Astrocyte (in vitro differentiated cells and primary cell): ENCODE measurements around the gene SCGB3A2. TPM values are rescaled to one million over a fixed set of nuclear protein-coding genes. Genes with fewer than 3 reads are reported as not detected.

ENCODE experiments used
- DNase-seq: peaks from one replicate; pipeline ENCODE4 v3.0.0-alpha.2; 2010; ENCODE audit warnings: low read depth
- FAIRE-seq: peaks from 2 replicates; lab custom pipeline; 2011; peaks lifted over from hg19 to GRCh38; lab: Jason Lieb, UNC
- H2AFZ ChIP-seq: 2 replicates; pipeline ENCODE4 v1.6.0; 2012; ENCODE audit warnings: low read depth, low read length, inconsistent platforms
- H3K27ac ChIP-seq: 2 replicates; pipeline ENCODE4 v1.5.1; 2011; ENCODE audit warnings: low read depth, low read length, inconsistent platforms
- H3K27me3 ChIP-seq: 2 replicates; pipeline ENCODE4 v1.6.0; 2011; ENCODE audit warnings: low read length, inconsistent platforms; ENCODE audit not compliant: insufficient read depth
- H3K36me3 ChIP-seq: 2 replicates; pipeline ENCODE4 v1.5.1; 2011; ENCODE audit warnings: low read length, inconsistent platforms; ENCODE audit not compliant: insufficient read depth
- H3K4me1 ChIP-seq: 2 replicates; pipeline ENCODE4 v1.5.1; 2011; ENCODE audit warnings: low read length, inconsistent platforms; ENCODE audit not compliant: insufficient read depth
- H3K4me2 ChIP-seq: 2 replicates; pipeline ENCODE4 v1.6.0; 2012; ENCODE audit warnings: low read length, inconsistent platforms
- H3K4me3 ChIP-seq: 2 replicates; pipeline ENCODE4 v1.5.1; 2011; ENCODE audit warnings: low read depth, mild to moderate bottlenecking, low read length, inconsistent platforms; ENCODE audit not compliant: insufficient read depth
- H3K79me2 ChIP-seq: 2 replicates; pipeline ENCODE4 v1.6.0; 2012; ENCODE audit warnings: mild to moderate bottlenecking, low read length, inconsistent platforms; ENCODE audit not compliant: insufficient read depth
- H3K9ac ChIP-seq: 2 replicates; pipeline ENCODE4 v1.6.0; 2012; ENCODE audit warnings: mild to moderate bottlenecking, low read length, inconsistent platforms
- H3K9me3 ChIP-seq: 2 replicates; pipeline ENCODE4 v1.5.1; 2012; ENCODE audit warnings: low read depth, mild to moderate bottlenecking, low read length, inconsistent platforms; ENCODE audit not compliant: insufficient read depth
- H4K20me1 ChIP-seq: 2 replicates; pipeline ENCODE4 v1.6.0; 2012; ENCODE audit warnings: low read length, inconsistent platforms; ENCODE audit not compliant: insufficient read depth
- H3K27ac Mint-ChIP-seq: one replicate; pipeline ENCODE4 v1.8.0; 2021; ENCODE audit warnings: mild to moderate bottlenecking, mixed read lengths; ENCODE audit not compliant: unreplicated experiment
- H3K27me3 Mint-ChIP-seq: one replicate; pipeline ENCODE4 v1.8.0; 2021; ENCODE audit warnings: low read depth, mixed read lengths; ENCODE audit not compliant: unreplicated experiment
- H3K36me3 Mint-ChIP-seq: one replicate; pipeline ENCODE4 v1.8.0; 2021; ENCODE audit warnings: low read depth, mixed read lengths; ENCODE audit not compliant: unreplicated experiment
- H3K4me1 Mint-ChIP-seq: one replicate; pipeline ENCODE4 v1.8.0; 2021; ENCODE audit warnings: low read depth, mixed read lengths; ENCODE audit not compliant: unreplicated experiment
- H3K4me3 Mint-ChIP-seq: one replicate; pipeline ENCODE4 v1.8.0; 2021; ENCODE audit warnings: mild to moderate bottlenecking, moderate library complexity, mixed read lengths; ENCODE audit not compliant: unreplicated experiment
- H3K9me3 Mint-ChIP-seq: one replicate; pipeline ENCODE4 v1.8.0; 2021; ENCODE audit warnings: mild to moderate bottlenecking, mixed read lengths; ENCODE audit not compliant: unreplicated experiment
- CTCF ChIP-seq: IDR thresholded peaks from 2 replicates; pipeline ENCODE4 v1.5.1; 2011; ENCODE audit warnings: low read depth, mild to moderate bottlenecking, inconsistent platforms, low read length, moderate library complexity; ENCODE audit not compliant: insufficient read depth
- EZH2 ChIP-seq: IDR thresholded peaks from 2 replicates; pipeline ENCODE4 v1.6.1; 2012; ENCODE audit warnings: mild to moderate bottlenecking, low read length, inconsistent platforms; ENCODE audit not compliant: insufficient read depth
- total RNA-seq: library from RNA; stranded (reverse); gene quantifications from 2 replicates; pipeline ENCODE4 v1.2.1, GENCODE V29; 2021

Gene SCGB3A2
- total RNA-seq, 1 donor from 2014 or later, result 0.59 TPM

DNA sequence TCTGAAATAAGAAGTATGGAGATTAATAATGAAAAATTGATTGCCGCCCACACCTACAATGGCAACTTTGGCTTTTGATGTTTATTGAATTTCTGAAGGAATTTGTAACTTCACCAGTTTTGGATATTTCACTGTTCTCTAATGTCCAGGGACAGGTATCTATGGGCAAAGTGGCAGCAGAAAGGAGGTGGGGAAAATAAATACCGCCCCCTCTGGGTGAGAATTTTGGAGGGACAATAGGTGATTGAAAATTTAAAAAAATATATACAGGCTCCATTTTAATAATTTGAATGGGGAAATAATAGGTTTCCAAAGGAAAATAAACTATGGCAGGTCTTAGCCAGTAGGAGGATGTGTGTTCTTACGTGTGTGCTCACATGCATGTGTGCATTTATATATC, 1.3 kb downstream of the SCGB3A2 start:
- Mint-ChIP-seq H3K4me3 (no peak overlapping the region), H3K36me3 (peaks cover 5% of the 10 kb centered on the region), H3K9me3 (no peaks in the 10 kb centered on the region), H3K4me1 (peaks cover 6% of the 10 kb centered on the region), H3K27ac (no peak overlapping the region), H3K27me3 (peaks cover 2% of the 10 kb centered on the region)
- no peaks in the 10 kb centered on the region for H3K27me3 ChIP-seq
- no peaks in the 10 kb centered on the region for H3K79me2 ChIP-seq
- H4K20me1 ChIP-seq, result no peaks in the 10 kb centered on the region
- no peak for DNase-seq
- H2AFZ ChIP-seq, result no peak overlapping the region
- H3K27ac ChIP-seq, result no peak overlapping the region
- no peak overlapping the region for H3K4me2 ChIP-seq
- no peak overlapping the region for H3K9ac ChIP-seq
- no peaks in the 10 kb centered on the region for H3K4me1 ChIP-seq
- no peak for FAIRE-seq
- no peak overlapping the region for H3K4me3 ChIP-seq
- no peak for TF ChIP-seq EZH2
- no peak for TF ChIP-seq CTCF
- no peaks in the 10 kb centered on the region for H3K9me3 ChIP-seq
- no peaks in the 10 kb centered on the region for H3K36me3 ChIP-seq

- H3K36me3 ChIP-seq, result no peaks in the 10 kb centered on the region
- no peaks in the 10 kb centered on the region for H3K79me2 ChIP-seq
- no peak overlapping the region for H3K4me3 ChIP-seq
- H3K27ac Mint-ChIP-seq, result no peak overlapping the region
- peaks cover 9% of the 10 kb centered on the region for H3K36me3 Mint-ChIP-seq
- H3K27me3 Mint-ChIP-seq, result peaks cover 2% of the 10 kb centered on the region
- no peak overlapping the region for H3K4me2 ChIP-seq
- FAIRE-seq, result no peak
- no peak overlapping the region for H3K4me3 Mint-ChIP-seq
- no peak for TF ChIP-seq EZH2
- TF ChIP-seq CTCF, result no peak
- no peak overlapping the region for H2AFZ ChIP-seq
- no peak for DNase-seq
- H3K4me1 ChIP-seq, result no peaks in the 10 kb centered on the region
- peaks cover 6% of the 10 kb centered on the region for H3K4me1 Mint-ChIP-seq
- H3K9ac ChIP-seq, result no peak overlapping the region
- no peaks in the 10 kb centered on the region for H3K9me3 Mint-ChIP-seq
- H3K9me3 ChIP-seq, result no peaks in the 10 kb centered on the region
- no peak overlapping the region for H3K27ac ChIP-seq
- no peaks in the 10 kb centered on the region for H4K20me1 ChIP-seq
- no peaks in the 10 kb centered on the region for H3K27me3 ChIP-seq
Measured at GRCh38 chr5:147880487-147880886, 2.0 kb downstream of the SCGB3A2 start.

DNA sequence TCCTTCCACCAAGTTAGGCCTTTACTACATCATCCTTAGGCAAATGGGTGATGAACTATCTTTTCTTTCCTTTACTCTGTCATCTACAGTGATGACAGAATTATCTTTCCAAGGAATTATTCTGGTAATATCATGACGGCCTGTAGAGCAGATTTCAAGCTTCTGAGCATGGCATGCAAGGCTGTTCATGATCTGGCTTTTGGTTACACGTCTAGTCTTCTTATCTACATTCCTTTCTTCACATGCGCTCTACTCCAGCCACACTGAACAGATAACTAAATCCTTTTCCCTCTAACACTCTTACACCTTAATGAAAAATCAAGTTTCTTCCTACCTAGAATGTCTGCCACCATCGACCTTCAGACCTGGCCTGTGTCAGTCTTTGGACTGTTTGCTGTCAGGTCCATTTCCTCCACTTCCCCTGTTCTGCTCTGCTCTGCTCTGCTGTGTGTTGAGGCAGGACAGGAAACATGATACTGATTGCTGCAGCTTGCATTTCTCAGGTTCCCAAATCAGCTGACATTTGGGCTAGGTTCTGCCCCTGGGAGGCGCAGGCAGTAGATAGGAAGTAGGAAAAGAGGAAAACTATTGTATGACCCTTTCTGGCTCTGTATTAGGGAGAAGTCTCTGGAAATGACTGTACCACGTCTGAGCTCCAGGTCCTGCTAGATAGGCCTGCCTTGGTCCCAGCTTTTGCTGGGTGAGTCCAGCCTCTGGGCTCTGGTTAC, 4.2 kb downstream of the SCGB3A2 start:
- Mint-ChIP-seq H3K36me3 (peaks cover 9% of the 10 kb centered on the region), H3K27ac (no peak overlapping the region), H3K4me3 (no peak overlapping the region), H3K27me3 (no peaks in the 10 kb centered on the region), H3K9me3 (no peaks in the 10 kb centered on the region), H3K4me1 (peaks cover 11% of the 10 kb centered on the region)
- Histone ChIP-seq H3K79me2 (no peaks in the 10 kb centered on the region), H3K36me3 (no peaks in the 10 kb centered on the region), H2AFZ (no peak overlapping the region), H3K4me2 (no peak overlapping the region), H3K27me3 (no peaks in the 10 kb centered on the region), H3K4me3 (no peak overlapping the region), H4K20me1 (no peaks in the 10 kb centered on the region), H3K27ac (no peak overlapping the region), H3K9me3 (no peaks in the 10 kb centered on the region), H3K4me1 (peaks cover 2% of the 10 kb centered on the region), H3K9ac (no peak overlapping the region)
- FAIRE-seq (no peak), DNase-seq (peak; percentile 58)
- TF ChIP-seq CTCF (no peak), EZH2 (no peak)
